Measurements from ENCODE around the gene TUBGCP6. TPM values are rescaled to one million over a fixed set of nuclear protein-coding genes. Genes with fewer than 3 reads are reported as not detected.

The TUBGCP6 gene
- total RNA-seq, 1 donor from 2014 or later = 58.1 TPM

DNA sequence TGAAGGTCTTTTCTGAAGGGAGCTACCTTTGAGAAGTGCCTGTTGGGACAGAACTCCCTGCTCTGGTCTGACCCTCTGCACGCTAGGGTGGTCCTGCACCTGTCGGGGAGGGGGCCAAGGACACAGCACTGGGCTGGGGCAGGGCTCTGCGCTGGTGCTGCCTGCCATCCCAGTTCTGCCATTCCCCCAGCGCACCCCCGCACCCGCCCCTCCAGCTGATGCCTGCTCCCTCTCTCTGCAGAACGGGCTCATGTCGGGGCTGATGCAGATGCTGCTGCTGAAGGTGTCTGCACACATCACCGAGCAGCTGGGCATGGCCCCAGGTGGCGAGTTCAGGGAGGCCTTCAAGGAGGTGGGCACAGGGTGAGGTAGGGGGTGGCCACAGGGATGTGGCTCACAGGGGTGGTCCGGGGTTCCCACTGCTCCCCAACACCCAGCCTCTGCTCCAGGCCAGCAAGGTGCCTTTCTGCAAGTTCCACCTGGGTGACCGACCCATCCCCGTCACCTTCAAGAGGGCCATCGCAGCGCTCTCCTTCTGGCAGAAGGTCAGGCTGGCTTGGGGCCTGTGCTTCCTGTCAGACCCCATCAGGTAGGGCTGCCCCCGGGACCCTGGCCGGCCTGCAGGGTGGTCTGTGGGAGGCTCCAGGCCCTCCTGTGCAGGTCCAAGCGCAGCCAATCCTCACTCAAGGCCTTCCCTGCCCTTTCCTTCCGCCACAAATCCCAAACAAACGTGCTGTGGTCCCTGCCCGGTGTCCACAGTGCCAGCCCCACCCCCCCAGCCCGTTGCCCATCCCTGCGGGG, 47.6 kb downstream of the TUBGCP6 start:
- Histone ChIP-seq H3K36me3 (peaks cover 24 to 33% of the 10 kb centered on the region in 2 donors), H3K4me1 (peaks cover 11 to 12% of the 10 kb centered on the region in 2 donors), H3K27ac (no peak overlapping the region), H3K9me3 (no peaks in the 10 kb centered on the region), H3K27me3 (no peaks in the 10 kb centered on the region), H3K4me3 (no peak overlapping the region)
- intact Hi-C loops (cut with DNase I) = no loop called here
- TF ChIP-seq, protein P1, sequence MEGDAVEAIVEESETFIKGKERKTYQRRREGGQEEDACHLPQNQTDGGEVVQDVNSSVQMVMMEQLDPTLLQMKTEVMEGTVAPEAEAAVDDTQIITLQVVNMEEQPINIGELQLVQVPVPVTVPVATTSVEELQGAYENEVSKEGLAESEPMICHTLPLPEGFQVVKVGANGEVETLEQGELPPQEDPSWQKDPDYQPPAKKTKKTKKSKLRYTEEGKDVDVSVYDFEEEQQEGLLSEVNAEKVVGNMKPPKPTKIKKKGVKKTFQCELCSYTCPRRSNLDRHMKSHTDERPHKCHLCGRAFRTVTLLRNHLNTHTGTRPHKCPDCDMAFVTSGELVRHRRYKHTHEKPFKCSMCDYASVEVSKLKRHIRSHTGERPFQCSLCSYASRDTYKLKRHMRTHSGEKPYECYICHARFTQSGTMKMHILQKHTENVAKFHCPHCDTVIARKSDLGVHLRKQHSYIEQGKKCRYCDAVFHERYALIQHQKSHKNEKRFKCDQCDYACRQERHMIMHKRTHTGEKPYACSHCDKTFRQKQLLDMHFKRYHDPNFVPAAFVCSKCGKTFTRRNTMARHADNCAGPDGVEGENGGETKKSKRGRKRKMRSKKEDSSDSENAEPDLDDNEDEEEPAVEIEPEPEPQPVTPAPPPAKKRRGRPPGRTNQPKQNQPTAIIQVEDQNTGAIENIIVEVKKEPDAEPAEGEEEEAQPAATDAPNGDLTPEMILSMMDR (IDR thresholded peaks at IDR 0.05) = no peak
- no peak for DNase-seq (ENCODE audit: low spot score in 2 of 2)

DNA sequence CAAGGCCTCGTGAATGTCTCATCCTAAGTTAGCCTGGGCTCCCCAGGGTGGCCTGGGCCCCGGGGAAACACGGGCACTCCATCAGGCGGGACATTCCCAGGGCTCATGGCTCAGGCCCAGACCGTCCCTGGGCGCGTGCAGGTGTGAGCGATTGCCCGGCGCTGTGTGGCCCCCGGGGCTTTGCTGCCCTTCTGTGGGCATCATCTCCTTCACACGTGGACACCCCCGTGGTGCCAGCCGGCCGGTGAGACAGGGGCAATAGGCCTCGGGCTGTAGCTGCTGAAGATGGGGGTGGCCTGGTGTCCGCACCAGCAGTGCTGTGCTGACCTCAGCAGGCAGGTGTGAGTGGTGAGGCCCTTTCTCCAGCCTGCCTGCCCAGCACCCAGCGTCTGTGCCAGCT, 48.6 kb downstream of the TUBGCP6 start:
- H3K4me1 ChIP-seq = peaks cover 5 to 6% of the 10 kb centered on the region in 2 donors
- TF ChIP-seq, protein P1 (IDR thresholded peaks at IDR 0.05) = no peak
- H3K36me3 ChIP-seq = peaks cover 24 to 33% of the 10 kb centered on the region in 2 donors
- H3K27ac ChIP-seq = no peak overlapping the region
- intact Hi-C loops (cut with DNase I) = no loop called here
- H3K4me3 ChIP-seq = no peak overlapping the region
- no peaks in the 10 kb centered on the region for H3K27me3 ChIP-seq
- no peaks in the 10 kb centered on the region for H3K9me3 ChIP-seq
- DNase-seq (ENCODE audit: low spot score in 2 of 2) = no peak

DNA sequence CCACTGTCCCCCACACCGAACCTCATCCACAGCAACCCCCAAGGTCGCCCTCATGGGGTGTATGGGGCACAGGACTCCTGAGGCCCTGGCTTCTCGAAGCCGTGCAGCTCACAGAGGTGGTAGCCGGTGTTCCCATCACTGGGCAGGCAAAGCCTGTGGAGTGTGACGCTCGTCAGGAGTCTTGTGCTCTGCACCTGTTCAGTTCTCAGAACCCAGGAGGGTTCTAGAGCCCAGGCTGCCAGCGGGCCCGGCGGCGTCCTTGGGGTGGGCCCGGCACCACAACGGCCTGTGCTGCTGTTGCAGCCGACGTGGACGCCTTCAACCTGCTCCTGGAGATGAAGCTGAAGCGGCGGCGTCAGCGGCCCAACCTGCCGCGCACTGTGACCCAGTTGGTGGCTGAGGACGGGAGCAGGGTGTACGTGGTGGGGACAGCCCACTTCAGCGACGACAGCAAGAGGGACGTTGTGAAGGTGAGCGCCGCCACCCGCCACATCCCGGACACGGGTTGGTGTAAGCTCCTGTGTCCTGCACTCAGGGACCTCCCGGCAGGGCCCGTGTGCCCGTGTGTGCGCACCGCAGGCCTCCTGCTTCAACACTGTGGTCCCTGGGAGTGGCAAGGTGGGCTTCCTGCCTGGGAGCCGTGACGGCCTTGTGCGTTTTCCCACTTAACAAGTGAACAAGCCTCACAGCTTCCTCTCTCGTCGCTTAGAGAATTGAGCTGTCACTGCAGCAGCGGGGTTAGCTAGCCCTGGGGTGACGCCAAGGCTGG, 50.6 kb downstream of the TUBGCP6 start:
- no peaks in the 10 kb centered on the region for H3K9me3 ChIP-seq
- peaks cover 9 to 20% of the 10 kb centered on the region in 2 donors for H3K4me1 ChIP-seq
- H3K4me3 ChIP-seq = no peak overlapping the region
- no peak overlapping the region for H3K27ac ChIP-seq
- no peaks in the 10 kb centered on the region for H3K27me3 ChIP-seq
- peaks cover 24 to 33% of the 10 kb centered on the region in 2 donors for H3K36me3 ChIP-seq
- DNase-seq (ENCODE audit: low spot score in 2 of 2) = no peak
- TF ChIP-seq, protein P1 (IDR thresholded peaks at IDR 0.05) = no peak
- intact Hi-C loops (cut with DNase I) = no loop called here

DNA sequence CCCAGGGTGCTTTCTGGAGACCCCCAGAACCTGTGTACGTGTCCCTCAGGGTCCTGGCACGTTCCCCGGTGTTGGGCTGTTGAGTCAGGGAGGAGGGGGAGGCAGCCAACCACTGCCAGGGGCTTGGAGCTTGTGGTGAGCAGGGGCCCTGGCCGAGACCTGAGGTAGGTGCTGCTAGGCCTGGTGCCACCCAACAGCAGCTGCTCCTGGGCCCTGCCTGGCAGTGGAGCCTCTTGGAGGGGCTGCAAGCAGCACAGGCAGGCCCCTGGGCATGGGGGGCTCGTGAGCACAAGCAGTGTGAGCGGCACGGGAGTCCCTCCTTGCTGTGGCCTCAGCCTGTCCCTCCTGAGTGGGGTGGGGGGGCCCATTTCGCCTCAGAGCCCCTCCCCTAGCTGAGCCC, 51.2 kb downstream of the TUBGCP6 start:
- TF ChIP-seq, protein P1 (IDR thresholded peaks at IDR 0.05) = no peak
- DNase-seq (ENCODE audit: low spot score in 2 of 2) = no peak
- H3K27ac ChIP-seq = no peak overlapping the region
- peaks cover 9 to 24% of the 10 kb centered on the region in 2 donors for H3K4me1 ChIP-seq
- intact Hi-C loops (cut with DNase I) = no loop called here
- no peaks in the 10 kb centered on the region for H3K27me3 ChIP-seq
- H3K9me3 ChIP-seq = no peaks in the 10 kb centered on the region
- no peak overlapping the region for H3K4me3 ChIP-seq
- peaks cover 24 to 33% of the 10 kb centered on the region in 2 donors for H3K36me3 ChIP-seq

DNA sequence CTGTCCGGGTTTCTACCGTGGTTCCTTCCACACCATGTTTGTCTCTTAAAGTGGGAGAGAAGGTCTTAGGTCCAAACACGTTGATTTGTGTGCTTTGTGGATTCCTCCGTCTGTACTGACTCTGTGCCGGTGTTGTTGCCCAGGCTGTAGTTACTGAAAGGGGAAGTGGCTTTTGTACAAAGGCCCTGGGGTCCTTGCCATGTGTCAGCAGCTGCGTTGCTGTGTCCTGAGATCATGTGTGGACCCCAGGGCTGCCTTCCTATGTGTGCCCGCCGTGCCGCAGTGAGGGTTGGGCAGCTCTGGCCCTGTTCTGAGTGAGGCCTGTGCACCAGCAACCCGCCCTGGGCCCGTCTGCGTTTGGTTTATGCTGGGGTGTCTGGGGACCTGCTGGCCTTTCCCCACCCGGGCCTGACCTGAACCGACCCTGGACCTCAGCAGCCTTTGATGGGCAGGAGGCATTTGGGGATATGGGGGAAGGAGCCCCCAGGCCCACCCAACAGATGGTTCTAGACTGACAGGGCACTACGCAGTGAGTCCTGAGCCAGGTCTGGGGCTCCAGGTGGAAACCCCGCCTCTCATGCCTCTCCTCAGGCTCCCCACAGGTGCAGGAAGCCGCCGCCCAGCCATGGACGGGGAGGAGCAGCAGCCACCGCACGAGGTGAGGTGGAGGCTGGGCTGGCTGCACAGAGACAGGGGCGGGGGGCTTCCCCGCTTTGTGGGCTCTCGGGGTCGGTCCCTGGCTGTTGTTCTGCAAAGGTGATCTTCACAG, 52.2 kb downstream of the TUBGCP6 start:
- TF ChIP-seq, protein P1 (IDR thresholded peaks at IDR 0.05) = no peak

More for the DNA sequence above, 52.2 kb downstream of the TUBGCP6 start:
- peak overlapping the region; percentile 77 to 89 for H3K27ac ChIP-seq
- H3K4me1 ChIP-seq = peaks cover 9 to 24% of the 10 kb centered on the region in 2 donors
- H3K9me3 ChIP-seq = no peaks in the 10 kb centered on the region
- no peaks in the 10 kb centered on the region for H3K27me3 ChIP-seq
- peaks cover 17 to 24% of the 10 kb centered on the region in 2 donors for H3K36me3 ChIP-seq
- DNase-seq (ENCODE audit: low spot score in 2 of 2) = no peak
- intact Hi-C loops (cut with DNase I) = no loop called here
- no peak overlapping the region for H3K4me3 ChIP-seq

All from ascending aorta (tissue), 2 donors.